Choroid plexus epithelial cell (primary cell): ENCODE results near the gene OR7A5.

Experiments
- DNase-seq: peaks from one replicate; pipeline ENCODE4 v3.0.0-alpha.2; 2010; ENCODE audit warnings: low read depth
- H3K4me3 ChIP-seq: 2 replicates; pipeline ENCODE4 v1.5.1; 2011; ENCODE audit warnings: low read depth, mild to moderate bottlenecking, control low read depth, low read length, moderate library complexity
- TF ChIP-seq, protein P1 (sequence below): conservative IDR thresholded peaks from 2 replicates; pipeline ENCODE4 v1.5.1; 2011; ENCODE audit warnings: low read depth, mild to moderate bottlenecking, control low read depth, inconsistent platforms, low read length, moderate library complexity

Gene OR7A5

DNA sequence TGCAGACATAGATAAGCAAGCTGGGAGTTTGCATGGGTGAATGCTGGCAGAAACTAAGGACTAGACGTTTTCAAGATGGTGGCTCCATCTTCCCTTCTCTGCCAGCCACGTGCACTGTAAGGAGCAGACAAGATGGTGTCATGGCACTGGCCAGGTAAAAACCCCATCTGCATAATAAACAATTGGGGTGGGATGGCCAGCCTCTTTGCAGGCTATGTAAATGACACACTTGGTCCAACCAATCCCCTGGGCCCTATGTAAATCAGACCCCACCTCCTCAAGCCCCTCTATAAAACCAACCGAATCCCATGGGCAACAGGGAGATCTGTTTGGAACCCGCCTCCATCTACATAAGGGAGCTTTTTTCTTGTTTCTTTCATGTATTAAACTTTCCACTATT is 2.4 kb upstream of the OR7A5 start:
- no peak for DNase-seq
- TF ChIP-seq, protein P1, sequence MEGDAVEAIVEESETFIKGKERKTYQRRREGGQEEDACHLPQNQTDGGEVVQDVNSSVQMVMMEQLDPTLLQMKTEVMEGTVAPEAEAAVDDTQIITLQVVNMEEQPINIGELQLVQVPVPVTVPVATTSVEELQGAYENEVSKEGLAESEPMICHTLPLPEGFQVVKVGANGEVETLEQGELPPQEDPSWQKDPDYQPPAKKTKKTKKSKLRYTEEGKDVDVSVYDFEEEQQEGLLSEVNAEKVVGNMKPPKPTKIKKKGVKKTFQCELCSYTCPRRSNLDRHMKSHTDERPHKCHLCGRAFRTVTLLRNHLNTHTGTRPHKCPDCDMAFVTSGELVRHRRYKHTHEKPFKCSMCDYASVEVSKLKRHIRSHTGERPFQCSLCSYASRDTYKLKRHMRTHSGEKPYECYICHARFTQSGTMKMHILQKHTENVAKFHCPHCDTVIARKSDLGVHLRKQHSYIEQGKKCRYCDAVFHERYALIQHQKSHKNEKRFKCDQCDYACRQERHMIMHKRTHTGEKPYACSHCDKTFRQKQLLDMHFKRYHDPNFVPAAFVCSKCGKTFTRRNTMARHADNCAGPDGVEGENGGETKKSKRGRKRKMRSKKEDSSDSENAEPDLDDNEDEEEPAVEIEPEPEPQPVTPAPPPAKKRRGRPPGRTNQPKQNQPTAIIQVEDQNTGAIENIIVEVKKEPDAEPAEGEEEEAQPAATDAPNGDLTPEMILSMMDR, result no peak

DNA sequence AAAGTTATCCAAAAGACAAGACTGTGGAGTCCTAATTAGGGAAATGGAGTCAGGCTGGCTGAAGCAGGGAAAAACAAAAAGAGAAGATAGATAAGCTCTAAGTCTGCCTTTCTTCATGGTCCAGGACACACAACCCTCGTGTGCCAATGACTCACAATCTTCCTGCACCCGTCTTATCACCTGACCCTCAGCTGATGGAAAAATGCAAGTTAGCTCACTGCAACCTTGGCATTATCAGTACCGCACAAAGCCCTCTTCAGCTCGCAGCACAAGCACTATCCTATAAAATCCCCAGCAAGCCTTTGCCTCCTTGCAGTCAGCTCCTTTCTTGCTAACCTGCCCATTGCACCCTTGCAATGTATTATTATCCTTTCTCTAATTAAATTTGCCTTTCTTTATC is 4.3 kb downstream of the OR7A5 start:
- no peak for DNase-seq
- TF ChIP-seq, protein P1, result no peak
- H3K4me3 ChIP-seq, result no peak overlapping the region

More for the DNA sequence above, 2.4 kb upstream of the OR7A5 start:
- H3K4me3 ChIP-seq, result no peak overlapping the region

DNA sequence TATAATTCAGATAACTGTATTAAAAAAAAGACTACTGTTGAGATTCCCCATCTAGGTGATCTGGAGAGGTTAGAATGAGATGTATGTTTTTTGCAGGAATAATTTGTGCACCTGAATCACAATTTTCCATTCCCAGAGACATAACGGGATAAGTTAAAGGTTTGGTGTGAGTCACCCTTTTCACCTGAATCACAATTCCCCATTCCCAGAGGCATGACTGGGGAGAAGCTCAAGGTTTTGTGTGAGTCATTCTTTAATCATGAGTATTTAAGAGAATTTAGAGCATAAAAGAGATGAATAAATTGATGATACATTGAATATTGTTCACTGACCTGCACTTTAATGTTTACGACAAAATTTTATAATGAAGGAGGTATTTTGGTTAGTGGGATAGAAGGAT is 9.0 kb downstream of the OR7A5 start:
- H3K4me3 ChIP-seq, result no peak overlapping the region
- no peak for DNase-seq
- TF ChIP-seq, protein P1, result no peak

DNA sequence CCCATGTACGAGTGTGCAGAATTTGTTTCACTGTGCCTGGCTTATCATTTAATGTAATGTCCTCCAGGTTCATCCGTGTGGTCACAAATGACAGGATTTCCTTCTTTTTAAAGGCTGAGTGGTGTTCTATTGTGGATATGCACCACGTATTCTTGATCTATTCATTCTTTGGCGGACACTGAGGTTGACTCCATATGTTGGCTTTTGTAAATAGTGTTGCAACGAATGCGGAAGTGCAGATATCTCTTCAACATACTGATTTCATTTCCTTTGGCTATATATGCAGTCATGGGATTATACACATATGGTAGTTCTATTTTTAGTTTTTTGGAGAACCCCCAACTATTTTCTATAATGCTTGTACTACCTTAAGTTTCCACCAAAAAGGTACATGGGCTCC is 13.0 kb downstream of the OR7A5 start:
- DNase-seq, result no peak
- H3K4me3 ChIP-seq, result no peak overlapping the region
- TF ChIP-seq, protein P1, result no peak

DNA sequence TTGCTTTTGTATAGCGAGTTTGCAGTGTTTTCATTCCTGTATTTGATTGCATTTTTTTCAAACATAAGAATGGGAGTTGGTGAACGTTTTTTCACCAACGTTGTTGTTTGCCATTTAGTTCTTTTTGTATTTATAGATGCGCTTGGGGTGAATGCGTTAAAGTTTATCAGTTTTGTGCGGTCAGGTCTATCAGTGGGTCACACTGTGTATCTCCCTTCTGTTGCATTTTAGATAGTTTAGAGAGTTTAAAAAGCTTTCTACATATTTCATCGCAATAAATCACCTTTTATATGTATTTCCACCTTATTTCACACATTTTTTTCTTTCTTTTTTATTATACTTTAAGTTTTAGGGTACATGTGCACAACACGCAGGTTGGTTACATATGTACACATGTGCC is 16.4 kb downstream of the OR7A5 start:
- no peak overlapping the region for H3K4me3 ChIP-seq
- no peak for DNase-seq
- TF ChIP-seq, protein P1, result no peak

DNA sequence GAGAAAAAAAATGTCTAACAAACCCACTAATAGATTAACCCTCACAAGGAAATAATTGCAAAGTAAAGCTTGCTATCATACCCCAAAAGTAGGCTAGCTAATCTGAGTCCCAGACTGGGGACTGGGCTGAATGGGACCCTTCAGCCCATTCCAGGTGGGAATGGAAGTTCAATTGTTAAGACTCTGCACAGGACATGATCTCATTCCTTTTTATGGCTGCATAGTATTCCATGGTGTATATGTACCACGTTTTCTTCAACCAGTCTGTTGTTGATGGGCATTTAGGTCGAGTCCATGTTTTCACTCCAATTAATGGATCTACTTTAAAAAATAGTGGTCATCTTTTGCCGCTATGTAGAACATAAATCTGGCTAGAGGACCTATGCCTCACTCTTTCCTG is 17.9 kb downstream of the OR7A5 start:
- DNase-seq, result no peak

More for the DNA sequence above, 17.9 kb downstream of the OR7A5 start:
- no peak overlapping the region for H3K4me3 ChIP-seq
- TF ChIP-seq, protein P1, result no peak
